T47D (cell line): ENCODE results near the gene GIPC2.
"Not testable (repeated sequence)": the region's sequence is repeated elsewhere in the genome, so short reads cannot be mapped to it uniquely, and the experiment has no call there.

Source experiments
- DNase-seq, 2 experiments: peaks; one replicate each; pipeline versions ENCODE4 v3.0.0 to v3.0.0-alpha.2; 2011 to 2012; ENCODE audit warnings: low read depth in 1 of 2, low spot score in 1 of 2
- JUND ChIP-seq: IDR thresholded peaks from 2 replicates; pipeline ENCODE4 v1.6.1; 2012; ENCODE audit warnings: low read depth
- in situ Hi-C: cut with HindIII; loops from 2 replicates; pipeline ENCODE4 v1.10.0; 2016; ENCODE audit warnings: low sequenced_read_pairs, low pct_unique_long_range_greater_than_20kb

The GIPC2 gene

GRCh38 chr1:78081980-78082860 is 36.5 kb downstream of the GIPC2 start:
- no peak for TF ChIP-seq JUND
- in situ Hi-C loops: no loop called here
- DNase-seq: no peak

GRCh38 chr1:78084639-78085038 is 38.9 kb downstream of the GIPC2 start:
- DNase-seq, in situ Hi-C loops: not testable (repeated sequence)

- no peak for TF ChIP-seq JUND
- no peak for DNase-seq
- in situ Hi-C loops: no loop called here
Observed at GRCh38 chr1:78086697-78087096, 40.9 kb downstream of the GIPC2 start.

- DNase-seq: no peak
- no peak for TF ChIP-seq JUND
- in situ Hi-C loops: no loop called here
Observed at GRCh38 chr1:78088015-78088414, 42.2 kb downstream of the GIPC2 start.

- no peak for DNase-seq
- in situ Hi-C loops: no loop called here
- TF ChIP-seq JUND: no peak
Observed at GRCh38 chr1:78088486-78088885, 42.7 kb downstream of the GIPC2 start.

- TF ChIP-seq JUND: no peak
- no peak for DNase-seq
- in situ Hi-C loops: no loop called here
Observed at GRCh38 chr1:78089010-78089409, 43.2 kb downstream of the GIPC2 start.

GRCh38 chr1:78090472-78091133 is 44.8 kb downstream of the GIPC2 start:
- TF ChIP-seq JUND: no peak
- no peak for DNase-seq
- in situ Hi-C loops: no loop called here

GRCh38 chr1:78091215-78091813 is 45.5 kb downstream of the GIPC2 start:
- DNase-seq: no peak
- in situ Hi-C loops: no loop called here
- no peak for TF ChIP-seq JUND

GRCh38 chr1:78091886-78092285 is 46.1 kb downstream of the GIPC2 start:
- no peak for DNase-seq
- TF ChIP-seq JUND: no peak
- in situ Hi-C loops: no loop called here

- no peak for TF ChIP-seq JUND
- in situ Hi-C loops: no loop called here
- DNase-seq: no peak
Observed at GRCh38 chr1:78092643-78093042, 46.9 kb downstream of the GIPC2 start.

- TF ChIP-seq JUND: no peak
- in situ Hi-C loops: no loop called here
- DNase-seq: no peak
Observed at GRCh38 chr1:78093560-78093959, 47.8 kb downstream of the GIPC2 start.

- TF ChIP-seq JUND: no peak
- DNase-seq: no peak
- in situ Hi-C loops: no loop called here
Observed at GRCh38 chr1:78094639-78095038, 48.9 kb downstream of the GIPC2 start.

- no peak for TF ChIP-seq JUND
- DNase-seq: no peak
- in situ Hi-C loops: no loop called here
Observed at GRCh38 chr1:78095593-78095992, 49.8 kb downstream of the GIPC2 start.

- no peak for DNase-seq
- in situ Hi-C loops: no loop called here
- no peak for TF ChIP-seq JUND
Observed at GRCh38 chr1:78096017-78096416, 50.3 kb downstream of the GIPC2 start.
